Epithelial cell of prostate (primary cell): ENCODE data around the gene TMEM205.
"Not testable (repeated sequence)": the region's sequence is repeated elsewhere in the genome, so short reads cannot be mapped to it uniquely, and the experiment has no call there.

ENCODE experiments used
- DNase-seq: peaks from one replicate; pipeline ENCODE4 v3.0.0-alpha.2; 2011; ENCODE audit warnings: low read depth, low spot score
- H3K27ac ChIP-seq: fragments of 450-650 bp; 2 replicates; pipeline ENCODE4 v1.5.1; 2017; ENCODE audit warnings: mild to moderate bottlenecking

The TMEM205 gene

DNA sequence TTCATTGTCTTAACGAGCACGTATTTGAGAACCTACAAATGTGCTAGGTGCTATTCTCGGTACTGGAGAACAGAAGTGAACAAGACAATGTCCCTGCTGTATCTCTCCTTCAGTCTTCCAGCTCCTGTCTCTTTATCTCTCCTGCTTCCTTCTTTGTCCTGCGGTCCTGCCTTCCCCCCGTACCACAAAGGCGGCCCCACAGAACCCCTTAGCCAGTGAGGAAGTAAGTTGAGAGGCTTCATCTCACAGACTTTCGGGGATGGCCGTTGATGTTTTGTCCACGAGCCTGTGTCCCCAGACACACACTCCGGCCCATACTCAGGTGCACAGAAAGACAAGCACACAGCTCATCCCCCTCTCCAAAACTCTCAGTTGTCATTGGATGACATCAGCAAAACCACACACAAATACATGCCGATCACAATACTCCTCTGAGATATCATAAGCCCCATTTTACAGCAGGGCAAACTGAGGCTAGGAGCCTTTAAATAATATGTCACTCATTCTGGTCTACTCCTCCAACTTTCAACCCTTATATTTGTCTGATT, 27.9 kb upstream of the TMEM205 start:
- no peak for DNase-seq
- H3K27ac ChIP-seq: peak overlapping the region; percentile 90

DNA sequence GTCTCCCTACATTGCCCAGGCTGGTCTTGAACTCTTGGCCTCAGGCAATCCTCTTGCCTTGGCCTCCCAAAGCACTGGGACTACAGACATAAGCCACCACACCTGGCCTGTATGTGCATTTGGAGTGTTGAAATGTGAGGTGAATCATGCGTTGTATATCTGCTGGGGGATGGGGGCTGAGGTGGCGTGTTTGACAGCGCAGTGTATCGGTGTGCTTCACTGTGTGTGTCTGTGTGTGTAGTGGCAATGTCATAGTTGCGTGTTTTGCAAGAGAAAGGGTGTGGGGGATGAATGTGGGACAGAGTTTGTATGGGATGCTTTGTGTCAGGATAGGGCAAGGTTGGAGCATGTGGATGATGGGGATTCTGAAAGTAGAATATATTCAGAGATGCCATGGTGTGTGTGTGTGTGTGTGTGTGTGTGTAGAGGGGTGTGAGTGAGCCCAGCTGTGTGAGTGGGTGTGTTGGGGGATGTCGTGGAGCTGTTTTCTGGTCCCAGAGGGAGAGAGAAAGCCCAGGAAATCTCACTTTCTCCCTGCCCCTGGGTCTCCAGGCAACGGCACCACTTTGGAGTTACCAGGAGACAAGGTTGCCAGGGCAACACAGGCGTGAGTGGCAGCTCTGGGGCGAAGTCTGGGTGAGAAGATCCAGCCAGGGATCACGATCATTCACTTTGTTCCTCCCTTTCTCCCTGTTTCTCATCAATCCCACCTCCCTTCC, 27.3 kb upstream of the TMEM205 start:
- no peak overlapping the region for H3K27ac ChIP-seq
- DNase-seq: no peak

- DNase-seq: no peak
Measured at GRCh38 chr19:11370744-11371143, 24.7 kb upstream of the TMEM205 start.

GRCh38 chr19:11367528-11367927, 21.5 kb upstream of the TMEM205 start:
- no peak overlapping the region for H3K27ac ChIP-seq
- no peak for DNase-seq

More at GRCh38 chr19:11370744-11371143, 24.7 kb upstream of the TMEM205 start:
- no peak overlapping the region for H3K27ac ChIP-seq

- H3K27ac ChIP-seq: no peak overlapping the region
- no peak for DNase-seq
Measured at GRCh38 chr19:11365557-11366117, 19.6 kb upstream of the TMEM205 start.

- no peak overlapping the region for H3K27ac ChIP-seq
- no peak for DNase-seq
Measured at GRCh38 chr19:11364935-11365334, 18.9 kb upstream of the TMEM205 start.

DNA sequence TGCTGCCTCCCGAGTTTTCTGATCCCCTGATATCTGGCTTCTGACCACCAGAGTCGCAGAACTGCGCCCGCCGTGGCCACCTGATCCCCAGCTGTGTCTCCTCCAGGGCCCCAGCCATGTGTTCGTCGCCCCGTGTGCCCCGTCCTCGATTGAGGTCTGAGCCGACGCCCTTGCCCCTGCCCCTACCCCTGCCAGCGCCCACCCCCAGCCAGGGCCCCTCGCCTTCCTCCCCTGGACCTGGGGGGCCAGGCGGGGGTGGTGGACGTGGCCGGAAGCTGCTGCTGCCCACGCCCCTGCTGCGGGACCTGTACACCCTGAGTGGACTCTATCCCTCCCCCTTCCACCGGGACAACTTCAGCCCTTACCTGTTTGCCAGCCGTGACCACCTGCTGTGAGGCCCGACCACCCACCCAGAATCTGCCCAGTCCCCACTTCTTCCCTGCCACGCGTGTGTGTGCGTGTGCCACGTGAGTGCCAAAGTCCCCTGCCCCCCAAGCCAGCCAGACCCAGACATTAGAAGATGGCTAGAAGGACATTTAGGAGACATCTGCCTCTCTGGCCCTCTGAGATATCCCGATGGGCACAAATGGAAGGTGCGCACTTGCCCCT, 18.3 kb upstream of the TMEM205 start:
- H3K27ac ChIP-seq: no peak overlapping the region
- no peak for DNase-seq

- no peak overlapping the region for H3K27ac ChIP-seq
- no peak for DNase-seq
Measured at GRCh38 chr19:11363881-11364280, 17.8 kb upstream of the TMEM205 start.

DNA sequence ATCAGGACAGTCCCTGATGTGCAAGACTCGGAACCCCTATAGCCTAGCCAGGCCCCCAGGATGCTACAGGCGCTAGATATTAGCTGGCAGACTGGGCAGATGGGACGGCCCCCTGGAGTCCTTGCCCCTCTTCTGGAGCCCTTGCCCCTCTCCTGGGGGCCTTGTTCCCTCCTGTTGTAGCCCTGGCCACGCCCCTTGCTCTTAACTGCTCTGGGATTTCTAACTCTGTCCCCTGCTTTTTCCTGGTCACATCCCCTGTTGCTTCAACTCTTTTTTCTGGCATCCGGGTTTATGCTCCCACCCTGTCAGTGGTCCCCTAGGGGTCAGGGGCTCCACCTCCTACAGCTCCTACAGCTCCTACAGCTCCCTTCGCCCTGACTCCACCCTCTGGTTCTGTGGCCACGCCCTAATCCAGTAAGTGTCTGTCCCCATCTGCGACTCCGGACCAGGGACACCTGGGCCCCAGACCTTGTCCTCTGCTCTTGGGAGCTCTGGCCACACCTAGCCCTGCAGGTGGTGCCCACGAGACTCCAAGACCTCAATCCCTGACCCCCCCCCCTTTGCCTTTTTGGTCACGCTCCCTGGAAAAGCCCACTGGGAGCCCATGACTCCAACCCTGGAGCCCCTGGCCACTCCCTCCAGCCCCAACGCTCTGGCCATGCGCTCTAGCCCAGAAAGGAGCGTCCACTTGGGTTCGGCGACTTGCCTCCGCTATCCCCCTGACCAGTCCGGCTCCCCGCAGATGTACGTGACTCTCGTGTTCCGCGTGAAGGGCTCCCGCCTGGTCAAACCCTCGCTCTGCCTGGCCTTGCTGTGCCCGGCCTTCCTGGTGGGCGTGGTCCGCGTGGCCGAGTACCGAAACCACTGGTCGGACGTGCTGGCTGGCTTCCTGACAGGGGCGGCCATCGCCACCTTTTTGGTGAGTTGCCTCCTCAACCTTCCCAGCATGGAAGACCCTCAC, 16.0 kb upstream of the TMEM205 start:
- H3K27ac ChIP-seq: no peak overlapping the region
- DNase-seq: no peak

DNA sequence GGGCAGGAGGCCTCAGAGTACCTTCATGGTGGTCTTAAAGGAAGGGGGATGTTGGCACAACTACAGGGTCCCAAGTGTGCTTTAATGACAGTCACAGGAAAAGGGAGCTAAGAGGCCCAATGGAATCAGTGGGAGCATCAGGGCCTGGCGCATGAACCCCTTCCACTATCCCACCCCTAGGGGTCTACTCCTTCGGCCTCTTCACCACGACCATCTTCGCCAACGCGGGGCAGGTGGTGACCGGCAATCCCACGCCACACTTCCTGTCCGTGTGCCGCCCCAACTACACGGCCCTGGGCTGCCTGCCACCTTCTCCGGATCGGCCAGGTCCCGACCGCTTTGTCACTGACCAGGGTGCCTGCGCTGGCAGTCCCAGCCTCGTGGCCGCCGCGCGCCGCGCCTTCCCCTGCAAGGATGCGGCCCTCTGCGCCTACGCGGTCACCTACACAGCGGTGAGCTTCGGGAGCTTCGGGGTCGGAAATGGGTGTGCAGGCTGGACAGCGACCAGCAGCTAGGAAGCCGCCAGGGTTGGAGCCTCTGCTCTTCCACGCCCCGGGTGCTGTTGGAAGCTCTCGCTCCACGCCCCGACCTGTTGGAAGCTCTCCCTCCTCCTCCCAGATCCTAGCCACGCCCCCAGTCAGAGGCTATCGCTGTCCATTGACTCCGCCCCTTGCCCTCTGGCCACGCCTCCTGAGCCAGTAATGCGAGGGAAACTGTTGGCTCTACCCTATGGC, 15.1 kb upstream of the TMEM205 start:
- DNase-seq: no peak
- no peak overlapping the region for H3K27ac ChIP-seq

DNA sequence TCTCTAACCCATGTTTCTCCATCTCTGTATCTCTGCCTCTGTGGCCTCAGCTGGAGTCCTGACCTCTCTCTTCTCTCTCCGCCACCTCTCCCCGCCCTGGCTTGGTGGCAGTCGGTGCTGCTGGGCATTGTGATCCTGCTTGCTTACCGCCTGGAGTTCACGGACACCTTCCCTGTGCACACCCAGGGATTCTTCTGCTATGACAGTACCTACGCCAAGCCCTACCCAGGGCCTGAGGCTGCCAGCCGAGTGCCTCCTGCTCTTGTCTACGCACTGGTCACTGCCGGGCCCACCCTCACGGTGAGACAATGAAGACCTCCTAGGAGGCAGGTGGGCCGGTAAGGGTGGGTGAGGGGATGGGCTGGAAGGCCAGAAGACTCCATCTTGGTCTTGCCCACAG, 13.4 kb upstream of the TMEM205 start:
- H3K27ac ChIP-seq: peak overlapping the region; percentile 7
- DNase-seq: no peak

- no peak for DNase-seq
- no peak overlapping the region for H3K27ac ChIP-seq
Measured at GRCh38 chr19:11356676-11357550, 10.8 kb upstream of the TMEM205 start.

DNA sequence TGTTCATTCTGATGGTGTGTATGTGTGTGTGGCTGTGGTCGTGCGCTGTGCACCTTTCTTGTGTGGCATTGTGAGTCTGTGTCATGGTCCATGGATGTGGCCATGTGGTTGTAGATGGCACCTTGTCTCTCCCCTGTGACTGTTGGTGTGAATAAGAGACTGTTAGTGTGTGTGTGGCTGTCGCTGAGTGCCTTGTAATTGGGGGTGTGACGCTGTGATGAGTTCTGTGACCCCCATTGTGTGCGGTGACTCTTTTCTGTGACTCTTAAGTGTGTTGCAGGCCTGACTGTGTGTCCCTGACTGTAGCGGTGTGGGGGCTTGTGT, 10.0 kb upstream of the TMEM205 start:
- H3K27ac ChIP-seq: no peak overlapping the region
- no peak for DNase-seq

DNA sequence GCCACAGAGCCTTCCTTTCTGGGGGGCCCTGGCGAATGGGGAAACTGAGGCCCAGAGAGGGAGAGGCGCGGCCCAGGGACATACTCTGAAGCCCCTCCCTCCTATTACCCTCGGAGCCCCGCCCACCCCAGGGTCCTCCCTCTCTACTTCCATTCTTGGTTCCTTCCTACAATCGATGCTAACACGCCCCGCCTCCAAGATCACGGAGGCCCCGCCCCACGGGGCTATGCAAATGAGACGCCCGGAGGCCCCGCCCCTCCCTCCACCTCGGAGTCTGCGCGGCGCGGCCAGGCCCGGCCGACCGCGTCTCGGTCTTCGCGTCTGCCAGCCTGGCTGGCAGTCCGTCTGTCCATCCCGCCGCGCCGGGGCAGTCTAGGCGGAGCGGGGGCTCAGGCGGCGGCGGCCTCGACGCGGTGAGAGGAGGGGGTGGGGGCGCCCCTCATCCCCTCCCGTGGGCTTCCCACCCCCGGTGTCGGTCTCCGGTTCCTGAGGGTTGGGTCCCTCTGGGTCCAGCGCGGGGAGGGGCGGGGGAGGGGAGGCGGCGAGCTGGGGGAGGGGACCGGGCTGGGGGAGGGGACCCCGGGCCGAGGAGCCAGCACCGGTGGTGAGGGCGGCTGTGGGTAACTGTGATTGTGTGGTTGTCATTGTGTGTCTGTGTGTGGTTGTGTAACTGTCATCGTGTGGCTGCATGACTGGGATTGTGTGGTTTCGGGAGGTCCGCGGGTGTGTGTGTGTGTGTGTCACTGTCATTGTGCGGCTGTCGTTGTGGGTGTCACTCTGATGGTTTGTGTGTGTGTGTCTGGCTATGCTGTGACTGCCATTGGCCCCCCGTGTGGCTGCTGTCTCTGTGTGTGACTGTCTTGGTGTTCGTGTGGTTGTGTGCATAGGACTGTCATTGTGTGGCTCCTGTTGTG, 9.3 kb upstream of the TMEM205 start, which contains the start of gene PLPPR2:
Gene PLPPR2 (plus strand): TSS at position 273 of the 914 bp plus-strand sequence. CDS start 2,242 bp downstream, outside the sequence.
- H3K27ac ChIP-seq: no peak within 1 kb of the TSS
- DNase-seq: no peak

DNA sequence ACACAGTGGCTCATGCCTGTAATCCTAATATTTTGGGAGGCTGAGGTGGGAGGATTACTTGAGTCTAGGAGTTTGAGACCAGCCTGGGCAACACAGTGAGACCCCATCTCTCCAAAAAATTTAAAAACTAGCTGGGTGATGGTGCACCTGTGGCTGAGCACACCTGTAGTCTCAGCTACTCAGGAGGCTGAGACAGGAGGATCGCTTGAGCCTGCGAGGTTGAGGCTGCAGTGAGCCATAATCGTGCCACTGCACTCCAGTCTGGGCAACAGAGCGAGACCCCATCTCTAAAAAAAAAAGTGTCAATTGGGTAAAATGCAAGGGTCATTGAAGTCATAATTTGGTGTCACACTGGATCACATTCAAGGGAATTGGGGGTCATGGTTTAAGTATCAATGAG, 8.0 kb upstream of the TMEM205 start:
- DNase-seq, H3K27ac ChIP-seq: not testable (repeated sequence)

- DNase-seq: no peak
Measured at GRCh38 chr19:11349171-11349570, 3.1 kb upstream of the TMEM205 start.

DNA sequence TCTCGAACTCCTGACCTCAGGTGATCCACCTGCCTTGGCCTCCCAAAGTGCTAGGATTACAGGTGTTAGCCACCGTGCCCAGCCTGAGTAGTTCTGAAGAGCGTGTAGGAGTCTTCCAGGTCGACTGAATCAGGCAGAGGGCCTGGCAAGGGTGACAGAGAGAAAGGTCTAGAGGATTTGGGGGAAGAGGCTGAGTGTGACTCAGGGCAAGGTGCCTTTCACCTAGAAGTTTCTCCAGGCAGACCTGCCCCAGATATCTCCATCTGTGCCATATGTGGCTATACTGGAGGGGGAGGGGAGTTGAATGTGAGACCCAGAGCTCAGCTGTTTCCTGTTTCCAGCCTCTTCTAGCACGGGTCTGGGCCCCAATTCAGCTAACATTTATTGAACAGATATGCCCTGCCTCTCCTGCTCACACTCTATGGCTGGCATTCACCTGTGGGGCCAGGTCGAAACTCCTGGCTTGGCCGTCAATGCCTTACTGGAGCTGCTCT, 1.5 kb upstream of the TMEM205 start:
- no peak overlapping the region for H3K27ac ChIP-seq
- DNase-seq: no peak

More at GRCh38 chr19:11349171-11349570, 3.1 kb upstream of the TMEM205 start:
- H3K27ac ChIP-seq: no peak overlapping the region
